HG03025 (cell line): ENCODE data around the gene SPRYD3.

ENCODE experiments used
- ATAC-seq: cut with Tn5 transposase; IDR thresholded peaks from one replicate; pipeline ENCODE4 v1.9.1; 2021; ENCODE audit warnings: mild to moderate bottlenecking, moderate library complexity; ENCODE audit not compliant: unreplicated experiment, low FRiP score

Gene SPRYD3

DNA sequence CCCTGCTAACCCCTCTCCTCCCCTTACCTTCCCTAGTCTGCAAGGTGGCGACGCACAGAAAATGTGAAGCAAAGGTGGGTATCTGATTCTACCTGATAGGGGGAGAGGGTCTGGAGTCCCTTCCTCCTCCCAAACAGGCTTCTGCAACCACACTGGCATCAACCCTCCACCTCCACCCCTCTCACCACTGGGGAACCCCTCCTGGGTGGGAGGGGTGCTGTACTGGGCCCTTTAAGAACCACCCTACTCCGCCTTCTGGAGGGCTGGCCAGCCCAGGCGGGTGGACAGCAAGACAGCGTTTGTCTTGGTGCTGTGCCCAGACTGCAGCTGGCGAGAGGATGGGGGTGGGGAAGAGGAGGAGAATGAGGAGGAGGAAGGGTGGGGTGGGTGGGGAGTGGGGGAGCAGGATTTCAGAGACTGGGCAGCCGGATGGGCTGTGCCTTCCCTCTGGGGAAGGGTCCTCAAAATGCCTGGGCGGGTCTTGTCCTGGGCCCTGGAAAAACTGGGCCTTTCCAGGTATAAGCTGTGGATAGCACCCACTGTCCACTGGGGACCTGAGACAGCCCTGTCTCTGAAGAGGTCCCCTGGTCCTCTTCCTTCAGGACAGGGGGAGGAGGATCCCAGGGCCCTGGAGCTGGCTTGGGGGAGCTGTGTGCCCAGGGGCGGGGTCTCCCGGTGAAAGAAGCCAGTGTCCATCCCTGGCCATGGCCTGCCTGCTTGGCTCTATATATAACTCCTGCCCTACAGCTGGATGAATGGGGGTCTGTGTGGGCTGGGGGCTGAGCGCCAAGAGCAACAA is 26.6 kb downstream of the SPRYD3 start:
- no peak for ATAC-seq

GRCh38 chr12:53051881-53052412 is 27.2 kb downstream of the SPRYD3 start:
- no peak for ATAC-seq

DNA sequence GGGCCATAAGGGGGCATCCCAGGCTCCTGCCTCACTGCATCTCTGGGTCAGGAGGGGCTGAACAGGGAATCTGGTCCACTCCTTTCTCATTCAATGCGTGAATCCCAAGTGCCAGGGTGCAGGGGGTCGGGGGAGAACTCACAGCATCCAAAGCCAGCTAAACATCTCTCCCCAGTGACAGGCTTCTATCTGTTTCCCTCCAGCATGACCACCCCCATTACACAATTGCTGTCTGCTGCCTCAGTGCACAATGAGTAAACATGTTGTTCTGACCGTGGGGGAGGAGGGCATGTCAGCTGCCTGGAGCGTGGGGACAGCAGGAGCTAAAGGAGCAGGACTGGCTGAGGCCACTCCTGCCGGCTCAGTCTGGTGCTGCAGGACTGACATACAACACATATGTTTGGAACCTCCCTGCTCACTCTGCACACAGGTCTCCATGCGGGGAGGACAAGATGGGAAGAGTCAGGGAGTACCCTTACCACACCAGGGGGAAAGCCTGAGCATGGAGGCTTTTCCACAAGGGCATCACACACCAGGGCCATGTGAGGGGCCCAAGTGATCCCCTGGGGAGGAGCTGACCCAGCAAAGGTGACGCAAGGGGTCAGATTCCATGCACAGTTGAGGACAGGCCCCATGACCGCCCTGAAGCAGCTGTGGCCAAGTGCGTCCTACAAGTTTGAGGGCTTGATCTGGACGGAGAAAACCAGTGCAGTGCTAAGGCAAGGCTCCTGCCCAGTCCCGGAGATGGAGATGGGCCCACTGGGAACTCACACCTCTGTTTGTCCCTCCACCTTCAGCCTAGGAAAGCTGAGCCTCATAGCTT is 27.9 kb downstream of the SPRYD3 start:
- ATAC-seq = no peak

DNA sequence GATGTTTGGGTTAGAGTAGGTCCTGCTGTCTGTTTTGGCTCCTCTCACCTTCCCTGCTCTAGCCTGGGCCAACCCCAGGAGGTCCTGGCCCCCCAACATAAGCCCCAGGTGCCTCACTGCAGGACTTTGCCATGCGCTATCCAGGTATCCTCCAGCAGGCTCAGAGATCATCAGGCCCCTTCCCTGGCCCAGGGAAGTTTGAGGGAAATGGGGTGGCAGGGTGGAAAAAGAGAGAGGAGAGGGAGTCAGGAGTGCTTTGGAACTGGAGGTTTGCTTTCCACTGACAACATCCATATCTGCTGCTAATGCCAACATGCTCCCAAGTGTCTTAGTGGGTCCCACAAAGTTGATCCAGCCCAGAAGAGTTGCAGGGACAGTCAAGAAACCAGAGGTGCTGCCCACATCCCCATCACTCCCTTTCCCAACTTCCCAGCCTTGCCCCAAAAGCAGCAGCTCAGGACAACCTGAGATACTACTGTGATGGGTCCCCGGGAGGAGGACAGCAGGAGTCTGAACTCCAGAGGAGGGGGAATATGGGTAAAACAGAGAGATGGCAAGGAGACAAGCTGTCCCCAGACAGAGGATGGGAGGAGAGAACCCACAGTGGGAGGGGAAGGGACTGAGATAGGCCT is 28.6 kb downstream of the SPRYD3 start:
- no peak for ATAC-seq

DNA sequence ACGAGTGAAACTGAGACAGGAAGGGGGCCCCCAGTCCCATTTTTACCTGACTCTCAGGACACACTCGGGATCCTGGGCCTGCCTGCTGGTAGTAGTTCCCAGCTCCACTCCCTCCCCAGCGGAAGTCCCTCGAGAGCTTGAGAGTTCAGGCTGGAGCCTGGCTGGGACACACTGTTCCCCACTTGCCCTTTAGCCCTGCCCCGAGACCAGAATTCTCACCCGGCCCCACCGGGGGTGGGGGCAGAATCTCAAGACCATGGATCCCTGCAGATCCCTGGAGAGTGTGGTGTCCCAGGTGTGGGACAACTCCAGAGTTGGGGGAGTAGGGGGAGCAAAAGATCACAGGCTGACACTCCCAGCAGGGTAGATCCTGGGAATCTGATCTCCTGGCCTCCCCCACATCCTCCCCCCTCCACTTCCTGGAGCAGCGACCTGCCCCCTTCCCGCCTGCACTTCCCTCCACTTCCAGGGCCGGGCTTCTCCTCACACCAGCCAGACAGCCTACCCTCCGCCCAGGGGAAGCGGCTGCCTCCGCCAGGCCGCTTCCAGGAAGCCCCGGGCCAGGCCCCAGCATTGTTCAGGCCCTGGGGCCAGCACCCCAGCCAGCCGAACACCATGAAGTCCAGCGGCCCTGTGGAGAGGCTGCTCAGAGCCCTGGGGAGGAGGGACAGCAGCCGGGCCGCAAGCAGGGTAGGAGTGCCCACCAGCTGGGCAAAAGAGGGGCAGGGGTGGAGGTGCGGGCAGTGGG is 29.4 kb downstream of the SPRYD3 start, which contains the start of gene TNS2:
TNS2 (plus strand) TSS at position 495 of the 748 bp plus-strand sequence; CDS start at position 616, 121 bp downstream.
- ATAC-seq = no peak

DNA sequence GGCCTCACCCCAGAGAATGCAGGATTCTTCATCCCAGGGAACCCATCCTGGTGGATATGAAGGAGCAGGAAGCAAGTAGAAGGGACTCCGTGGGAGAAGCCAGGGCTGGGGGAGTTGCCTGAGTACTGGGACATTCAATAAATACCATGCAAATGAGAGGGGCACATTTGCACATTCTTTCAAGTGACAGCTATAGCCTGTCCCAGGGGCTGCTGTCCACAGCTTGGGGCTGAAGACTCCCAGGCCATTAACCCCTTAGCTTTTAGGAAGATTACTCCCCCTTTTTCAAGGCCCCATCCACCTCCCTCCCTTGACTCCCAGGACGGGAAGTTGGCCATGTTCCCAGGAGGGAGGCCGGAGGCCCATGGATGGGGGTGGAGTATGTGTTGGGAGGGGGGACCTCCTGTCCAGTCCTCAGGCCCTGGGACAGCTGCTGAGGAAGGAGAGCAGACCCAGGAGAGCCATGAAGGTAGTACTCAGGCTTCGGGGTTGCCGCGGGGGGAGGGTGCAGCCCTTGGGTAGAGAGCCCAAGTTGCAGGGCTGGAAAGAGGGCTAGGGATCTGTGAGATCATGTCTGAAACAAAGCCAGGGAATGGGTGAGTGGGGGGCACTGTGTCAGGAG is 30.3 kb downstream of the SPRYD3 start:
- ATAC-seq = no peak

DNA sequence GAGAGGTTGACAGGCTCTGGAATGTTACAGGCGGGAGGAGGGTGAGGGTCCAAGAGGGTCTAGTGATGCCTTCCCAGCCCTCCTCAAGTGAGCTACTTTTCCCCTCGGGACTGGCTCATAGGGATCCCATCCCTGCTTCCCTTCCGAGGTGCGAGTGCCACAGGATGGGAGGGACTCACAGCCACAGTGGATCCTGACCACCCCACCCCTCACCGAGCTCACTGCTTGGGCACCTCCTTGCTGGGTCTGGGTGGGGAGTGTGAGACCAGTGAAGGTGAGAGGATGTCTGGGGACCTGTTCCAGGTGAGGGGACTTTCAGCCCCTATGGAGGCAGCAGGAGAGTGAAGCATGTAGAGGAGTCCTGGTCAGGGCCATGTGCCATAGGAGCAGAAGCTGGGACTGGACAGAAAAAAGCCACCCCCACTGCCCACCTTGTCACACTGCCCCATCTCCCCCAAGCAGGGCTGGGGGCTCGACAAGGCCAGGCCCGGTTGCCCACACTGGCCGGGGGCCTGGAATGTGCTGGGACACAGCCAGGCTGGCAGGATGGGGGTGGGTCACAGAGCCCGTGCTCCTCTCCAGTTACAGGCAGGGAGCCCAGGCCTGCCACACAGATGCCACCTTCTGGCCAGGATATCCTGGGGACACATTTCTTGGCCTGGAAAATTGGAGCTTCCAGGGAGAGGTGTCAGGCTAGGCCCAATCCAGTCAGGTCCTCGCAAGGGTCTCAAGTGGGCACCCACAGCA is 31.0 kb downstream of the SPRYD3 start:
- ATAC-seq = no peak

DNA sequence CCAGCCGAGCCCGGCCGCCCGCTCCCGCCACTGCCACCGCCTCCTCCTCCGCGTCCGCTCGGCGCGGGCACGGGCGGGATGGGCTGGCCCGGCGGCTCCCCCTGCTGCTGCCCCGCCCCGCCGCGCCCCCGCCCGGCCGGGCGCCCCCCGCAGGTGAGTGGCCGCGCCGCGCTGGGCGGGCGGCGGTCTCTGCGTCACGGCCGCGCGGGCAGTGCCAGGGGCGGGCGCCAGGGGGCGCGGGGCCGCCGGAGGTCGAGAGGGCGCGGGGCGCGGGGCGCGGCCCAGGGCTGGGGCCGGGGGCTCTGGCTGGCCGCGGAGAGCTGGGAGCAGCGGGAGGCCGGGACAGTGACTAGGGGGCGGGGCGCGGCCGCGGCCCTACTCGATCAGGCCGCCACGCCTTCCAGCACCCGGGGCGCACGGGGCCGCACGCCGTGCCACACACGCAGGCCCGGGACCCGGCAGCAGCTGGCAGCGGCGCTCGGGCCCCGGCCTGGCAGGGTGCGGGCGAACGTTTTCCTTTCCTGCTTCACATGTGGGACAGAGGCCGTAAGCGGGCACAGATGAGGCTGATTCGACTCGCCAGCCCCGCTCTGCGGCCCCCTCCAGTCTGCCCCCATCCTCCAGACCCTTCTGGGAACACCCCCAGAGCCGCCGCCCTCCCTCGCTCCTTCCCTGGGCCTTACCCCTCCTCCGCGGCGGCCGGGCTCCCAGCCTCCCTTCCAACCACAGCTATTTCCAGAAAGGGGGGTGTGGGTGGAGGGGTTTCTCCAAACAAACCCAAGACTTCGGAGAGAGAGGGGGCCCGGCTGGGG is 31.8 kb downstream of the SPRYD3 start:
- peak; percentile 61 for ATAC-seq

DNA sequence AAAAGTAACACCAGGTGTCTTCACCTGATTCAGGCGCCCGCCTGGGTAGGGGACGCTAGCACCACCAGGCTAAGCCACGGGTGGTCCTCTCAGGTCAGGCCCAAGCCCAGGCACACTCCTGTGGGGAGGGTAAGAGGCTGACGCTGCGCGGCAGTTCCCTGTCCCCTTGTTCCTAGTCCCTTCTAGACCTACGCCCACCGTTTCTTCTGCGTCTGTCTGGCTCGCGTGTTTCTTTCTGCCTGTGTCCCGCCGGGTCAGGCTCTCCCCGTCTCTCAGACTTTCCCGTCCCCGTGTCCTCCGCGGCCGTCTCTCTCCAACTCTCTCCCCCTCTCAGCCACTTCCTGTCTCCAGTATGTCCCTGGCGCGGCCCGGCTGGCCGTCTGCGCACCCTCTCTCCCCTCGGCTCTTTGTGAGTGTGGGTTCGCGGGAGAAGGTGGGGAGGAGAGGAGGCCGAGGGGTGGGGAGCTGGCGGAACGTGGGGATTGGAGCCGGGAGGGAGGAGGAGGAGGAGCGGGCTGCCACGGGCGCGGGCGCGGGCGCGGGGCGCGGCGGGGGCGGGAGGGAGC is 32.5 kb downstream of the SPRYD3 start:
- ATAC-seq = peak; percentile 26

- no peak for ATAC-seq
Measured at GRCh38 chr12:53045696-53046045, 33.5 kb downstream of the SPRYD3 start.

GRCh38 chr12:53044896-53045695 is 34.1 kb downstream of the SPRYD3 start:
- ATAC-seq = no peak

GRCh38 chr12:53044052-53044581 is 35.1 kb downstream of the SPRYD3 start:
- ATAC-seq = no peak

GRCh38 chr12:53042607-53043454 is 36.4 kb downstream of the SPRYD3 start:
- ATAC-seq = no peak

- ATAC-seq = no peak
Measured at GRCh38 chr12:53039851-53040250, 39.3 kb downstream of the SPRYD3 start.

DNA sequence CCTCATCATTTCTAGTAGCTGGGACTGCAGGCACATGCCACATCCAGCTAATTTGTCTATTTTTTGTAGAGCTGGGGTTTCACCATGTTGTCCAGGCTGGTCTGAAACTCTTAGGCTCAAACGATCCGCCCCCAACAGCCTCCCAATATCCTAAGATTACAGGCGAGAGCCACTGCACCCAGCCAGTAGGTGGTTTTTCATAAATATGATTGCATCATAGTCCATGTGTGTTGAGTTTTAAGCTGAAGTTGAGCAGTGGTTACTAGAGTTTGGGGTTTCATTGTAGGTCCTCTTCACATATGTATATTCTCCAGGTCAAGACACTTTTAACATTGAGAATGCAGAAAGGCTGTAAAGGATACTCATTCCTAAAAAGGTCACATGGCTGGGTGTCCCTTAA is 42.4 kb downstream of the SPRYD3 start:
- no peak for ATAC-seq

- no peak for ATAC-seq
Measured at GRCh38 chr12:53034459-53034858, 44.7 kb downstream of the SPRYD3 start.
